ENCODE measurements around the gene DNM3. TPM values are rescaled to one million over a fixed set of nuclear protein-coding genes. Genes with fewer than 3 reads are reported as not detected.

DNM3 gene
- total and polyA plus RNA-seq, 9 donors, result 3.1 to 6.5 (median 4.4) TPM

DNA sequence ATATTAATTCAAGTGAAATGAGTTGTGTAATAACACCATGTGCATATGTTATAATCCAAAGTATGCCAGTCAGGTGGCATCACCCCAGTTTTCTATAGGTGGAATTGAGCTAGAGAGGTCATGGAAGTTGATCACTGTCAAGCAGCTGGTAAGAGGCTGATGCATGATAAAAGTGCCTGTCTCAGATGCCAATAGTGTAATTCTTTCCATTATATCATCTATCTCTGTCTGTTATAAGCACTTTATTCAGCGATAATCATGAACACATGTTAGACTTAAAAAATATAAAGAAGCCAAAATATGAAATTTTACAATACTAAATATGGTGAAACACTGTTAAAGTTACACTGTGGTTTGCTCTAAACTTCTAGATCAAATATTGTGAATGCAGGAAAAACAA is 156.6 kb downstream of the DNM3 start:
- no peak overlapping the region for H3K27ac ChIP-seq
- TF ChIP-seq, protein P1, sequence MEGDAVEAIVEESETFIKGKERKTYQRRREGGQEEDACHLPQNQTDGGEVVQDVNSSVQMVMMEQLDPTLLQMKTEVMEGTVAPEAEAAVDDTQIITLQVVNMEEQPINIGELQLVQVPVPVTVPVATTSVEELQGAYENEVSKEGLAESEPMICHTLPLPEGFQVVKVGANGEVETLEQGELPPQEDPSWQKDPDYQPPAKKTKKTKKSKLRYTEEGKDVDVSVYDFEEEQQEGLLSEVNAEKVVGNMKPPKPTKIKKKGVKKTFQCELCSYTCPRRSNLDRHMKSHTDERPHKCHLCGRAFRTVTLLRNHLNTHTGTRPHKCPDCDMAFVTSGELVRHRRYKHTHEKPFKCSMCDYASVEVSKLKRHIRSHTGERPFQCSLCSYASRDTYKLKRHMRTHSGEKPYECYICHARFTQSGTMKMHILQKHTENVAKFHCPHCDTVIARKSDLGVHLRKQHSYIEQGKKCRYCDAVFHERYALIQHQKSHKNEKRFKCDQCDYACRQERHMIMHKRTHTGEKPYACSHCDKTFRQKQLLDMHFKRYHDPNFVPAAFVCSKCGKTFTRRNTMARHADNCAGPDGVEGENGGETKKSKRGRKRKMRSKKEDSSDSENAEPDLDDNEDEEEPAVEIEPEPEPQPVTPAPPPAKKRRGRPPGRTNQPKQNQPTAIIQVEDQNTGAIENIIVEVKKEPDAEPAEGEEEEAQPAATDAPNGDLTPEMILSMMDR (IDR thresholded peaks at IDR 0.05), result no peak
- TF ChIP-seq POLR2A (IDR thresholded peaks at IDR 0.05) (no peak), EP300 (IDR thresholded peaks at IDR 0.05) (no peak)
- H3K9me3 ChIP-seq, result no peaks in the 10 kb centered on the region
- H3K4me1 ChIP-seq (ENCODE audit: insufficient read depth), result no peaks in the 10 kb centered on the region
- H3K4me3 ChIP-seq, result no peak overlapping the region
- intact Hi-C loops (cut with DNase I), result no loop called here
- DNase-seq, result no peak
- WGBS, 3 donors, result 93 to 100% (median 96%) methylated on average over 1 of the region's 1 CpG
- H3K27me3 ChIP-seq, result no peaks in the 10 kb centered on the region
- H3K36me3 ChIP-seq, result no peaks in the 10 kb centered on the region

DNA sequence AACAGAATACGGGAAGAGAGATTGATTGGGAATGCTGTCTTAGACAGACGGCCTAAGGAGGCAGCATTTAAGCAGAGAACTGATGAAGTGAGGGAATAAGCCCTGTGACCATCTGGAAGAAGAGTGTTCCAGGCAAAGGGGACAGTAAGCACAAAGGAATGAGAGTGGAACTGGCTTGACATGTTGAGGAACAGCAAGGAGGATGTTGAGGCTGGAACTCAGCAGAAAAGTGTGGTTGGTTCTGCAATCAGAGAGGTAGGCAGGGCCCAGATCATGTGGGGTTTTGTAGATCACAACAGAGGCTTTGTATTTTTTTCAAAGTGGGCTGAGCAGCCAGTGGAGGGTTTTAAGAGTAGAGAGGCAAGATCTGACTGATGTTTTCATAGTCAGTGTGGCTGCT is 157.4 kb downstream of the DNM3 start:
- Histone ChIP-seq H3K27ac (no peak overlapping the region), H3K36me3 (no peaks in the 10 kb centered on the region), H3K4me1 (ENCODE audit: insufficient read depth) (no peaks in the 10 kb centered on the region), H3K4me3 (no peak overlapping the region), H3K27me3 (no peaks in the 10 kb centered on the region), H3K9me3 (no peaks in the 10 kb centered on the region)
- intact Hi-C loops (cut with DNase I), result no loop called here
- 94 to 96% (median 95%) methylated on average over 2 of the region's 2 CpGs for WGBS, 3 donors
- no peak for DNase-seq
- TF ChIP-seq, protein P1 (IDR thresholded peaks at IDR 0.05), result no peak
- TF ChIP-seq POLR2A (IDR thresholded peaks at IDR 0.05), result no peak
- no peak for TF ChIP-seq EP300 (IDR thresholded peaks at IDR 0.05)

DNA sequence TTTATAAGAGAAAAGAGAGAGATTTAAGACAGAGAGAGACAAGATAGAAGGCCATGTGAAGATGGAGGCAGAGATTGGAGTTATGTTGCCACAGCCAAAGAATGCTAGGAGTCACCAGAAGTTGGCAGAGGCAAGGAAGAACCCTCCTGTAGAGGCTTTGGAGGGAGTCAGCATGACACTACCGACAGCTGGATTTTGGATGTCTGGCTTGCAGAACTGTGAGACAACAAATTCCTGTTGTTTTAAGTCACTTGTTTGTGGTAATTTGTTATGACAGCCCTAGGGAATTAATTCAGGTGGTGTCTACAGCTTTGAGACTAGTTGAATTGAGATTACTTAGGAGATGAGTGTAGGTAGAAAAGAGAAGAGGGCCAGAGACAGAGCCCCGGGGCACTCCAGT is 158.5 kb downstream of the DNM3 start:
- WGBS, 3 donors, result 50 to 71% (median 55%) methylated on average over 2 of the region's 2 CpGs
- Histone ChIP-seq H3K27ac (no peak overlapping the region), H3K4me1 (ENCODE audit: insufficient read depth) (no peaks in the 10 kb centered on the region), H3K4me3 (no peak overlapping the region), H3K27me3 (no peaks in the 10 kb centered on the region), H3K9me3 (no peaks in the 10 kb centered on the region), H3K36me3 (no peaks in the 10 kb centered on the region)
- intact Hi-C loops (cut with DNase I), result no loop called here
- no peak for DNase-seq
- TF ChIP-seq POLR2A (IDR thresholded peaks at IDR 0.05) (no peak), EP300 (IDR thresholded peaks at IDR 0.05) (no peak)
- TF ChIP-seq, protein P1 (IDR thresholded peaks at IDR 0.05), result no peak

DNA sequence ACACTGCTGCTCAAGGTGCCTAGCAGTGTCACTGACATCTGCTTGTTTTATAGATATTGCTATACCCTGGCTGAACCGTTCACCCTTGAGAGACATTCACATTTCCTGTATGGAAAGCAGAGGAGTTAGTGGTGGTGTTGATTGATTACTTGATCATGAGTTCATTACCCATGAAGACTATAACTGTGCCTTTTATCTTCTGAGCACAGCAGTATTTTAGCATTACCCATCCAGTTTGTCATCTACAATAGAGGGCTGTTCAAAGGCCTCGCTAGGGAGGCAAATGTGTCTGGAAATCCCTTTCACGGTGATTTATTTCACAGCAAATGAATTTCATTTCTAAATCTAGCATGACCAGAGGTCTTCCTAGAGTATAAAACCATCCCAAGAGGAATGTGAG is 160.0 kb downstream of the DNM3 start:
- 78 to 86% (median 84%) methylated on average over 3 of the region's 3 CpGs for WGBS, 3 donors
- TF ChIP-seq EP300 (IDR thresholded peaks at IDR 0.05), result no peak
- no peak for DNase-seq
- no peaks in the 10 kb centered on the region for H3K36me3 ChIP-seq
- no peaks in the 10 kb centered on the region for H3K4me1 ChIP-seq (ENCODE audit: insufficient read depth)
- no peaks in the 10 kb centered on the region for H3K27me3 ChIP-seq
- H3K4me3 ChIP-seq, result no peak overlapping the region
- H3K27ac ChIP-seq, result no peak overlapping the region
- intact Hi-C loops (cut with DNase I), result no loop called here
- H3K9me3 ChIP-seq, result no peaks in the 10 kb centered on the region

DNA sequence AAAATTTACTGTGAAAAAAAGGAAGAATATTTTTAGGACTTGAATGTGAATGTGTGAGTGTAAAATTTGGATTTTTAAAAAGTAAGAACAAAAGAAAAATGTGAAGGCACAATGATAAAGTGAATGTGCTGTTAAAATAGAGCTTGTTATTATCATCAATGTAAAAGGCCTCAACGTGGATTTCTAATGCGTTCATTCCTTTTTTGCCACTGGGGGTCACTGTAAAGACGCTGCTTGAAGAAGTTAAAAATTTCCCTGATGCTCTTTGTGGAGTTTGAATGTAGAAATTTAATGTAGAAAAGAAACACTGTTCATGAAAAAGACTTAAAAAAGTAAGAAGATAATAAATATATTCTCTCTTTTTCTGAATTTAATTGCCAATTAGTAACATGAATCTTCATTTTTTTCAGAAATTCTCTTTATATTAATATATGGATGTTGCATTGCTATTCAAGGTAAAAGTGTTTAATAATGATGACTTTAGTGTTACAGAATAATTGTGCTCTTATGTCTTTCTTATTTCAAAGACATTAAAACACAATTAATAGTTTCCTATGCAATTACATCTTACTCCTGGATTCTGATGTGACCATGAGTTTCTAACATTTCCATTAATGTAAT is 161.5 kb downstream of the DNM3 start:
- intact Hi-C loops (cut with DNase I), result no loop called here
- WGBS, 3 donors, result 2 to 3% (median 3%) methylated on average over 3 of the region's 3 CpGs
- Histone ChIP-seq H3K36me3 (no peaks in the 10 kb centered on the region), H3K9me3 (no peaks in the 10 kb centered on the region), H3K4me3 (no peak overlapping the region), H3K27me3 (no peaks in the 10 kb centered on the region), H3K27ac (no peak overlapping the region), H3K4me1 (ENCODE audit: insufficient read depth) (no peaks in the 10 kb centered on the region)
- DNase-seq, result peak in 1 of 5 donors; percentile 36
- TF ChIP-seq, protein P1 (IDR thresholded peaks at IDR 0.05), result peak in 2 of 3 donors; percentile 45 to 57
- no peak for TF ChIP-seq POLR2A (IDR thresholded peaks at IDR 0.05)
